Islet precursor cell (in vitro differentiated cells): ENCODE data around the gene PLPPR3.

Source experiments
- DNase-seq: peaks from one replicate; pipeline ENCODE4 v3.0.0-alpha.2; 2018

PLPPR3 gene

DNA sequence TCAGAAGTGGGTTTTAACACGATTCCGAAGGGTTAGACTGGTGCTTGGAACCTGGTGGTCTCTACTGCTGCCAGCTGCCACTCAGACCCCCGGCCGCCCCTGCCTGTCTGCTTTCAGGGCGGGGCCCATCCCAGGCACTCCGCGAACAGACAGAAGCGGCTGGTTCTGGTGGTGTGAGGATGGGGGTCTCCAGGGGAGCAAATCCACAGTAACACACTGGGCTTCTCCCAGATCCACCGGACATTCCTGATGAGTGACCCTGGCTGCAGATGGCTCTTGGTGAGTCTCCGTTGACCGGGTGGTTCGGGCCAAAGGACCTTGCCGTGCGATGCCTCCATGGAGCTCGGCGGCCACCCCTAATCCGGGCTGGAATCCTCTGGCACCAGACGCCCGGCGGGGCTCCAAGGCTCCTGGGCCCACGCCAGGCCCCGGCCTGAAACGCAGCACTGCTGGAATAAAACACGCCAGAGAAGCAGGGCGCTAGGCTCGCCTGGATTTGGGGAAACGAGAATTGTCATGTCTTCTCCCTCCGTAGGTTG, 26.6 kb downstream of the PLPPR3 start:
- DNase-seq: no peak

DNA sequence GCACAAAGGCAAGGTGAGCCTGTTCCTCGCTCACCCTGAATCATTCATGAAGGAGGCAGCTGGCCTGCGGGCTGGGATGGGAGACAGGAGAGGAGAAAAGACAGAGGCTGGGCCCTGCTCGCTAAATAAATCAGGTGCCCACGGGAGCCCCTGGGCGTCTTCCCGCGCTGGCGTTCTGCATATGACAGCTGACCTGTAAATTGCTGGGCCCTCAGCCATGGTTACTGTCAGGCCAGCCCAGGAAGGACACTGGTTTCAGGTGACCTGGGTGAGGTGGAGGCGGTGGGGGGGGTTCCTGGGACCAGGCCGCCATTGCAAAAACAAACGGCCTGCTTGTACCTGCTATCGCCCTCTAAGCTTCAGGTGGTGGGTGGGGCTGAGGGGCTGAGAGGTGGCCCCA, 27.9 kb downstream of the PLPPR3 start:
- DNase-seq: no peak

DNA sequence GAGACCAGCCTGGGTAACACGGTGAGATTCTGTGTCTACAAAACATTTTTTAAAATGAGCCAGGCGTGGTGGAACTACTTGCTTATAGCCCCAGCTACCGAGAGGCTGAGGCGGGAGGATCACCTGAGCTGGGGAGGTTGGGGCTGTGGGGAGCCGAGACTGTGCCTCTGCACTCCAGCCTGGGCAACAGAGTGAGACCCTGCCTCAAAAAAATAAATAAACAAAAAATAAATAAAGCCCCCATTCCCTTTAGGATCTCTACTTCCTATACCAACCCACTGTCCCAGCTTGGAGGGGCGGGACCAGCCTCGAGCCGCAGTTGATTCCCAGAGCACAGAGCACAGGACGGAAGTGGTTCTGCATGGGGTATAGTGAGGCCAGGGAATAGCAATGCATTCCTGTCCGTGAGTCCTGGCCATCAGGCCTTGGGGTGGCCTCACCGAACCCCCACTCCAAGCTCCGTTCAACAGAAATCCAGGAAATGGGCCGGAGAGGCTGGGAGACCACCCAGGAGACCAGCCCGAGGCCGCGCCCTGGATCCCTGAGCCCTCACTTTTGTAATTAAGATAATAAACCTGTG, 29.4 kb downstream of the PLPPR3 start:
- DNase-seq: peak; percentile 60

DNA sequence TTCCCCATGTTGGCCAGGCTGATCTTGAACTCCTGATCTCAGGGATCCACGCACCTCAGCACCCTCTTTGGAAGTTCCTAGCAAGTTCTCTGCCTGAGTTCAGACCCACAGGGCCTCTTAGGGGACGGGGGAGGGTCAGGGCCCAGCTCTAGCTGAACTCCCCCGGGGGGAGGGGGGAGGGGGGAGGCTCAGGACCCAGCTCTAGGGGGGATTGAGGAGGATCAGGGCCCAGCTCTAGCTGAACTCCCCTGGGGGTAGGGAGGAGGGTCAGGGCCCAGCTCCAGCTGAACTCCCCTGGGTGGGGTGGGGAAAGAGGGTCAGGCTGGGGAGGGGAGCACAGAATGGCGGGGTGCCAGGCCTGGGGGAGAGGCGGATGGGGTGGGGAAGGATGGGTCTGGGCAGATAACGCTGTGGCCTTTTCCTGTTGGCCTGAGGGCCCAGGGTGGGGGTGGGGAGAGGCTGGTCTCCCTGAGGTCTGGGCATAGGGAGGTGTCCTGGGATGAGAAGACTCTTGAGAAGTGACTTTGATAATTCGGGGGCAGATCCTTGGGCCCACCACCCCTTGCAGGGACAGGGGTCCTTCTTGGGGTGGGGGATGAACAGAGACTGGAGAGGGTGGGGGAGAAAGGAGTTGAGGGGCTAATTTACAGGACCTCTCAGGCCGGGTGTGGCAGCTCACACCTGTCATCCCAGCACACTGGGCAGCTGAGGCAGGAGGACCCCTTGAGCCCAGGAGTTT, 30.0 kb downstream of the PLPPR3 start:
- DNase-seq: no peak

DNA sequence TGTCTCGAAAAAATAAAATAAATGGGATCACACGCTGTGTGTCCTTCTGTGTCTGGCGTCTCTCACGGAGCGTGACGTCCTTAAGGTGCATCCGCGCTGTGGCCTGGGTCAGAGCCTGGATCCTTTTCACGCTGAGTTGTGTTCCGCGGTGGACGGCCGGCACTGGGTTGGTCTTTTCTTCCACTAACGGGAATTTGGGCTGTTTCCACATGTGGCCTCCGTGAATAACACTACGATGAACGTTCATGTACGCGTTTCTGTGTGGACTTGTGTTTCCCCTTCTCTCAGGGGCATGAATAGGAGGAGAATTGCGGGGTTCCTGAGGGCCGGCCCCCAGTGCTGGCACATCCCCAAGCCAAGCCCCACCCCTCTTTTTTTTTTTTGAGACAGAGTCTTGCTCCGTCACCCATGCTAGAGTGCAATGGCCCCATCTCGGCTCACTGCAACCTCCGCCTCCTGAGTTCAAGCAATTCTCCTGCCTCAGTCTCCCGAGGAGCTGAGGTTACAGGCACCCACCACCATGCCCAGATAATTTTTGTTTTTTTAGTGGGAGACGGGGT, 30.7 kb downstream of the PLPPR3 start:
- no peak for DNase-seq

DNA sequence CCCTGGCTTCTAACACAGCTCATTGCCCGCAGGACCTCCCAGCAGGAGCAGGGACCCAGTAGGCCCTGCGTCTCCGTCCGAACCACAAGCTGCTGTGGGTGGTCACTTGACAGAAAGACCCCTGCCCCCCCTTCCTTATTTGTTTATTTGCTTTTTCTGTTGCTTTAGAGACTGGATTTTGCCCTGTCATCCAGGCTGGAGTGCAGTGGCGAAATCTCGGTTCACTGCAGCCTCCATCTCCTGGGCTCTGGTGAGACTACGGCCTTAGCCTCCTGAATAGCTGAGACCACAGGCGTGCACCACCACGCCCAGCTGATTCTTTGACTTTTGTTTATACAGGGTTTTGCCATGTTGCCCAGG, 32.1 kb downstream of the PLPPR3 start:
- DNase-seq: no peak

DNA sequence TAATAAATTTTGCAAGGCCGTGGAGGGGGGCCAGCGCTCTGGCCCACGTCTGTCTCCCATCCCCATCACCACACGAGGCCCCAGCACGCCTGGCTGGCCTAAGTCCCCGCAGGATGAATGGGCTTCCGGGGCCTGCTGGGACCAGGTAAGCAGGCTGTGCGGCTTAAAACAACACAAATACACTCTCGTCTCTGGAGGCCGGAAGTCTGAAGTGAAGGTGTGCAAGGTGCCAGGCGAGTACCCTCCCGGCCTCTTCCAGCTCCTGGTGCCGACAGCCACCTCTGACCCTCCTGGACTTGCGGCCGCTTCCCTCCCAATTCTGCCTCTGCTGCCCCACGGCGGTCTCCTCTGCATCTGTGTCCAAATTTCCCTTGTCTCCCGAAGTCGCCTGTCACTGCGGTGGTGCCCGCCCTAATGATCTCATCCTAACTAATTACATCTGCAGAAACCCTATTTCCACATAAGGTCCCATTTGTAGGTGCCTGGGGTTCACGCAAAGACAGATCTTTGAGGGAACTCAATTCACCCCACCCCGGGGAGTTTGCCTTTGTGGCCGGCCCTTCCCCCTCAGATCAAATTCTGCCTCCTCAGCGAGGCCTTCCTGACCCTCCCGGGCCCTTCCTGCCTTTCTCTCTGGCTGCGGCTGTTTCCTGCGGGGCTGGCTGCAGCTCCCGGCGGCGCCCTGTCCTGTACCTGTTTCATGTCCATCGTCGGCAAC, 32.6 kb downstream of the PLPPR3 start:
- DNase-seq: peak; percentile 89

DNA sequence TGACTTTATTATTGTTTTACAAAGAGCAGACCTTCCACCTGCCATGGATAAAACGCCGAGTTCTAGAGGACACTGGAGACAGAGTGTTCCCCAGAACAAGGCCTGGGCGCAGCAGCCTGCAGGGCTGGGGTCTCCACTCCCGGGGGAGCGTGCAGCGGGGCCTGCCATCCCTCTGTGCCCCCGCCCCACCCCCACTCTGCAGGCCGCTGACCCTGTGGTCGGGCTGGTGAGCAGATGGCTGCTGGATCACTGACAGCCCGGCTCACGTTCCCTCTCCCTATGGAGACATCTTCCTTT, 33.1 kb downstream of the PLPPR3 start:
- no peak for DNase-seq

DNA sequence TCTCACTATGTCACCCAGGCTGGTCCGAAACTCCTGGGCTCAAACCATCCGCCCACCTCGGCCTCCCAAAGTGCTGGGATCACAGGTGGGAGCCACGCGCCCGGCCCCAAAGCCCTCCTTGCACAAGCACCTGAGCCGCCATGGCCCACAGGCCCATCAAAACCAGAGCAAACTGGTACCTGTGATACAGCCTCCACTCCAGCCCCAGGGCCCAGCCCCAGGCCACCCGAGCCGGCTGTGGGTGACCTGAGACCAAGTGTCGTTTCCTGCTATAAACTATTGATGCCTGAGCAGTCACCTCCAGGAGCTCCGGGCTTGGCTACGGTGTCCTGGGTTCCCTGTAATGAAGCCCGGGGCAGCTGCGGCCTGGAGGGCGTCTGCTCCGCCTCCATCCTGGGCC, 34.2 kb downstream of the PLPPR3 start:
- no peak for DNase-seq

DNA sequence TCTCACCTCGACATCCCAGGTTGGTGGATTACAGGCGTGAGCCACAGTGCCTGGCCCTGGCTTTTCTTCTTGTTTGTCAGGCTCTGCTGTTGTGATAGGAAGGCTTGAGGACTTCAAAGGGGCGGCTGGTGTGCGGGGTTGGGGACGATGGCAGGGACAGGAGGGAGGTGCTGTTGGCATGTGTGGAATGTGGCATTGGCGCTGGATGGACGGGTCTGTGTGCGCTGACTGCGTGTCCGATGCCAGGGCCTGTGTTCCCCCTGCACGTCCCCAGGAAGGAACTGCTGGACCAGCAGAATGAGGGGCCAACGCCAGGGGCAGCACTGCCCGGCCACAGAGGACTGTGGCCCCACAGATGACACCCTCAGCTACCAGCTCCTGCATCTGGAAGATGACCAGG, 37.2 kb downstream of the PLPPR3 start:
- DNase-seq: no peak

DNA sequence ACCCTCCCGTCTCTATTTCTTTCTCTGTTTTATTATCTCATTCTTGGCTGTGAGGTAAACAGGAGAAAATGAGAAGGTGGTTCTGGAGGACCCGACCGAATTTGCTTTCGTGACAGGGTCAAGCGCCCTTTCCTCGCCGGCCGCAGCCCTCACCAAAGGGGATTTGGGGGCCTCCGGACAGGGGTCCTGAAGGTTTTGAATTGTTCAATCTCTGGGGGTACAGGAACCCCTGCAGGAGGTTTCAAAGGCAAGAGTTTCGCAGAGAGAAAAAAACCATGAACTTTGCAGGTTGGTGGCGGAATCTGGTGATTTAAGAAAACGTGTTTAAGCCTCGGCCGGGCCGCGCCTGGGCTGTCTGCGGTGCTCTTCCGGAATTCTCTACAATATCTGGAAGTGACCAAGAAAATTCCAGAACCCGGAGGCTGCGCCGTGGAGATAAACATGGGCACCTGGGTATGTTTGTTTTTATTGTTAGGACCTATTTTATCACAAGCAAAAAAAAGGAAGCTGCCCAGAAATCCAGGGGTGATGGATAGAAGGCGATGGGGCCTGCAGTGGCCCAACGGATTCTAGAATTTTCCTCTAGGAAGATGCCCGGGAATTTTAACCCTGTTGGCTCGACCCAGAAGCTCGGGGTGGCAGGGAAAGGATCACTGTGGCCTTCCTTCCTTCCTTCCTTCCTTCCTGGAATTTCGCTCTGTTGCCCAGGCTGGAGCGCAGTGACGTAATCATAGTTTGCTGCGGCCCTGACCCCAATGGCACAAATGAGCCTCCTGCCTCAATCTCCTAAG, 38.7 kb downstream of the PLPPR3 start:
- DNase-seq: no peak

DNA sequence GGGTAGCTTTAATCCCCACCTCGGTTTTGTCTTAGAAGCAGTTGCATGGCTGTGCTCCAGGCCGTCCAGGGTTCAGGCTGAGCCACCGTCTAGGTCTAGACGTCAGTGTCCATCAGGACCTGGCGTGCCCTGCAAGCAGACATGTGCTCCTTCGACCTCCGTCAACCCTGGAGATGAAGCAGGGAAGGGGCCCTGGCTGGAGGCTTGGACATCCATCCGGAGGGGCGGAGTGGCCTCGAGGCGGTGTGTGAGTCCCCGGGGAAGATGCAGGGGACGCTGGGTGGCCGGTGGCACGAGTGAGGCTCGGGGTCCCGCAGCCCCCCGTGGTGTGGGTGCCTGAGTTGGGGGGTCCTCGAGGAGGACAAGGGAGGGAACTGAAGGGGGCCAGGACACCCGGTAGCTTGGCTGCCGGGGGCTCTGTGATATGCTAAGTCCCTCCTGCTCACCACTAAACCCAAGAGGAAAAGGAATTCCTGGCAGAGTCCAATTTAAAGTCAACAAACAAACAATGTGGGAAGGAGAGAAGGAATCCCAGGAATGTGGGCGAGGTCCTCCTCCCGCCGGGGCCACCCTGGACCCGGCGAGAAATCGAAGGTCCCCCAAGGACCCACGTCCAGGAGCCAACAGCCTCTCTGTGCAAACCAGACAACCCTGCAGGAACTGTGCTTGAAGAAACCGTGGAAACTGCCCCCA, 39.4 kb downstream of the PLPPR3 start:
- peak; percentile 88 for DNase-seq

DNA sequence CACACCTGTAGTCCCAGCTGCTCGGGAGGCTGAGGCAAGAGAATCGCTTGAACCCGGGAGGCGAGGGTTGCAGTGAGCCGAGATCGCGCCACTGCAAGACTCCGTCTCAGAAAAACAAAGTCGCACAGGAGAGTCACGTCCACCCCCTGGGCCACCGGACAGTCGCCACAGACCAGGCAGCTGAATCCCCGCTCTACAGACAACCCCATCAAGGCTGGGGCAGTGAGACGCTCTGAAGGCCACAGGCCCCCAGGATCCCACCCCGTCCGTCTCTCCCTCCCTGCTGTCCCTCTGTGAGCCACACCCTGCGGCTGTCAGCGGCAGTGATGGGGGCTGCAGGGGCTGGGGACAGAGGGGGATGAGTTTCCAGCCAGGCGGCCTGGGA, 40.0 kb downstream of the PLPPR3 start:
- no peak for DNase-seq

DNA sequence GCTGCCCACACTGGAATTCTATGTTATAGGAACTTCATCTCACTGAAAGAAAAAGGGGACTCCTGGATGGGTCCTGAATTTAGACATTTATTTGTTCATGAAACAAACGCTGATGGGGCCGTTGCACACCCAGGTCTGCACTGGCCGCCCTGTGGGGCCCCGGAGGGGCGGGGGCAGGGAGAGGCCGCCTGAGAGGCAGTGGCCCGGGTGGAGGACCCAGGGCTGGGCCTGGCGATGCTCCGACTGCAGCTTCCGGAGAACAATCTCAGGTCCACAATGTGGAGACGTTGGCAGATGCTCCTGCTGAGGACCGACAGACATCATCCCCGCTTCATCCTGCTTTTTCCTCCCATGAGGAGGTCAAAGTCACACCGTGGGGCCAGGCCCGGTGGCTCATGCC, 40.8 kb downstream of the PLPPR3 start:
- DNase-seq: no peak

DNA sequence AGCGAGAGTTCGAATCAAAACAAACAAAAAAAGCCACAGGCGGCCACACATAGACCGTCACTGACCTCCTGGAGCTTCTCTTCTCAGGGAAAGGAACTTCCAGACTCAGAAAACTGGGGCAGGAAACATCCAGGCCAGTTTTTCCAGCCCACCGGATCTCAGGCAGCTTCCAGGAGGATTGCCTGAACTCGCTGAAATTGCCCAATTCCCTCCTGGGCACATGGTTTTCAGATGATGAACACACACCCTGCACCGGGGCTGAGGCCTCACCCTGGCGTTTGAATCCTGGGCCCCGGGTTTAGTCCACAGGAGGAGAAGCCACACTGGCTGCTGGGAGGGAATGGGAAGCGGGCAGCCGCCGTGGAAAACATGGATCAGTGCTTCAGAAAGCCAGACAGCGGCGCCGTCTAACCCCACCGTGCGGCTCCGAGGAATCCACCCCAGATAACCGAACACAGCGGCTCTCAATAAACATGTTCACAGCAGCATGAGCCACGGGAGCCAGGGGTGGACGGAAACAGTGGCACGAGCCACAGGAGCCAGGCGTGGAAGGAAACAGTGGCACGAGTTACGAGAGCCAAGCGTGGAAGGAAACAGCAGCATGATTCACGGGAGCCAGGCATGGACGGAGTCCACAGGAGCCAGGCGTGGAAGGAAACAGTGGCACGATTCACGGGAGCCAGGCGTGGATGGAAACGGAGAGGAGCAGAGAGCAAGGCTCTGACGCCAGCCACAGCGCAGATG, 42.7 kb downstream of the PLPPR3 start:
- DNase-seq: peak; percentile 83

DNA sequence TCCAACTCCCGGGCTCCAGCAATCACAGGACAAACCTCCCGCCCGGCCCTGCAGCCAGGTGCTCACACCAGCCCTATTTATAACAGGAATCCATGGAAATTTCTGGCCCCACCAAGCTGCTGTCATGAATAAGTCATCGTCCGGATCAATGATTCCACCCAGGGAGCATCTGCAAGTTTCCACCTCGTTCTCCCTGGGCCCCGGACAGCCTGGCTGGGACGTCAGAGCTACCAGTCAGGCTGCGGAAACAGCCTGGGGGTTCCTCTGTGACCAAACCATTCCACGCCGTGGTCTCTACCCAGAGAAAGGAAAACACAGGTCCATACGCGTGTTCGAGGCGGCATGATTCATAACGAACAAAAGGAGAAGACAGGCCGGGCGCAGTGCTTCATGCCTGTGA, 45.2 kb downstream of the PLPPR3 start:
- no peak for DNase-seq

DNA sequence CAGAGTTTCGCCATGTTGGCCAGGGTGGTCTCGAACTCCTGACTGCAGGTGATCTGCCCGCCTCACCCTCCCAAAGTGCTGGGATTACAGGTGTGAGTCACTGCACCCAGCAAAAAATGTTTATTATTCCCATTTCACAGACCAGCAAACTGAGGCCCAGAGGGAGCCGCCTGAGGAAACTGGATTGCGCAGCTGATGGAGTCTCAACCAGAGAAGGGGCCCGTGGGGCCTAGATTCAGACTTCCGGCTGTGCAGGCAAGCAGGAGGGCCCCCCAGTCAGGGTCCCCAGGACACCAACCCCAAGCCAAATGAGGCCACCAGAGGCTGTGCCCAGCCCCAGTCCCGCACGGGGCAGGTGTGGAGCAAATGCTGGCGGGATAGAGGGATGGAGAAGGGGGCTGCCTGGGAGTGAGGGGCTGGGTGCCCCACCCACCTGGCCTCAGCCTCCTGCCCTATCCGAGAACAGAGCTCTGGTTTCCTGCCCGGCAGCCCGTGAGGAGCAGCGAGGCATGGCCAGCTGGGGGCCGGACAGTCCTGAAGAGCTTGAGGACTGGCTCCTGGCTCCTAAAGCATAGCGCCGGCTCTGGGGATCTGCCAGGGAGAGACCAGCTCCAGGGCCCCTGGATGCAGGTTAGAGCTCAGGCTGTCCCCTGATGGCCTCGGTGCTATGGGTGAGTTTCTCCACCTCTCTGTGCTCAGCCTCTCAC, 48.9 kb downstream of the PLPPR3 start:
- DNase-seq: no peak

DNA sequence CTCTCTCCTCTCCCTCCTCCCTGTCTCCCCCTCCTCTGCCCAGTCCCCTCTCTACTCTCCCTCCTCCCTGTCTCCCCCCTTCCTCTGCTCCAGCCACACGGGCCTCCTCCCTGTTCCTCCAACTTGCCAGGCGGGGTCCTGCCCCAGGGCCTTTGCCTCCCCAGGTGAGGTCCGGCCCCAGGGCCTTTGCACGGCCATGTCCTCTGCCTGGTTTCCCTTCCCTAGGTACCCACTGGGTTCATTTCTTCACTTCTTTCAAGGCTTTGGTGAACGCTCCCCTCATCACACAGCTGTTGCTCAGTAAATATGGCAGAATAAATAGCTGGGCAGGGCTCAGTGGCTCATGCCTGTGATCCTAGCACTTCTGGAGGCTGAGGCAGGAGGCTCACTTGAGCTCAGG, 49.7 kb downstream of the PLPPR3 start:
- no peak for DNase-seq

DNA sequence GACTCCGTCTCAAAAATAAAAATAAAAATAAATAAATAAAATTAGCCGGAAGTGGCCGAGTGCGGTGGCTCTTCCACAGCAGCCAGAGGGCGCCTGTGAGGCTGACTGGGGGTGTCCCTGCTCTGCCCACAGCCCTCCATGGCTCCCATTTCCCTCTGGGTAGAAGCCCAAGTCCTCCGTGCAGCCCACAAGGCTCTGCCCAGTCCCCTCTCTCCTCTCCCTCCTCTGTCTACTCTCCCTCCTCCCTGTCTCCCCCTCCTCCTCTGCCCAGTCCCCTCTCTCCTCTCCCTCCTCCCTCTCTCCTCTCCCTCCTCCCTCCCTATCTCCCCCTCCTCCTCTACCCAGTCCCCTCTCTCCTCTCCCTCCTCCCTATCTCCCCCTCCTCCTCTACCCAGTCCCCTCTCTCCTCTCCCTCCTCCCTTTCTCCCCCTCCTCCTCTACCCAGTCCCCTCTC, 50.4 kb downstream of the PLPPR3 start:
- DNase-seq: no peak

DNA sequence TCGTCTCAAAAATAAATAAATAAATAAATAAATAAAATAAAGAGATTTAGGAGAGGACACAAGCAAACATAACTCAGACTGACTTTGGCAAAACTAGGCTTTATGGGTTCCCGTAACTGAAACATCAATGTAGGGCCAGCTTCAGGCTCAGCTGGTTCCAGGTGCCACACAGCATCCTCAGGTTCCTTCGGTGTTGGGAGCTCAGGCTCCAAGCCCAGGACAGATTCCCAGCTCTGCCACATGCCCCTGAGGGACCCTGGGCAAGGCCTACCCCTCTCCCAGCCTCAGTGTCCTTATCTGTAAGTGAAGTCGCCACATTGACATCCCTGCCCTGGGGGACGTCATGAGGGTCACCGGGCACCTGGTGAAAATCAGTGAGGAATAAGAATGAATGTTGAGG, 52.1 kb downstream of the PLPPR3 start:
- DNase-seq: no peak

DNA sequence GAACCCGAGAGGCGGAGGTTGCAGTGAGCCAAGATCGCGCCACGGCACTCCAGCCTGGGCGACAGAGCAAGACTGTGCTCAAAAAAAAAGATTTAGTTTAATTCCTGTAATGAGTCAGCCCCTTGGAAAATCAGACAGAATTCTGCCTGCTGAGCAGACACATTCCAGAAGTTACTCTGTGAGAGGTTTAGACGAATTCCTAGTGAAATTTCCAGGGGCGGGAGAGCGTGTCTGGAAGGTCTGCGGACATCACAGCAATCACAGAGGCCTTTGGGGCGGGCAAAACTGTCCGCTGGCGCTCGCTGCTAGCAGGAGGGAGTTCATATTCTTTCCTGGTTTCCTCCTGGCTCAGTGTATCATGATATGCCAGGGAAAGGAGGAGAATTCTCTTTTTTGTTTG, 53.3 kb downstream of the PLPPR3 start:
- DNase-seq: peak; percentile 92
